Keratinocyte (primary cell): Measurements from ENCODE around the gene ALDOB. TPM values are rescaled to one million over a fixed set of nuclear protein-coding genes. Genes with fewer than 3 reads are reported as not detected.

ENCODE experiments used
- DNase-seq: peaks from one replicate; pipeline ENCODE4 v3.0.0-alpha.2; 2011; ENCODE audit warnings: low read depth, missing footprints, low spot score
- FAIRE-seq: peaks from 2 replicates; lab custom pipeline; 2011; peaks lifted over from hg19 to GRCh38; lab: Jason Lieb, UNC
- H2AFZ ChIP-seq: 2 replicates; pipeline ENCODE4 v1.6.0; 2012; ENCODE audit warnings: low read length, control low read depth, inconsistent platforms; ENCODE audit not compliant: control insufficient read depth
- H3K27ac ChIP-seq: 2 replicates; pipeline ENCODE4 v1.5.1; 2011; ENCODE audit warnings: low read length; ENCODE audit not compliant: control insufficient read depth, insufficient read depth
- H3K27me3 ChIP-seq: 3 replicates; pipeline ENCODE4 v1.6.0; 2011; ENCODE audit warnings: low read length; ENCODE audit not compliant: control insufficient read depth, insufficient read depth; ENCODE audit errors: extremely low read depth
- H3K36me3 ChIP-seq, 2 experiments: 2 replicates in 1 of 2; 3 replicates in 1 of 2; pipeline ENCODE4 v1.5.1; 2011; ENCODE audit warnings: low read length in 2 of 2, mild to moderate bottlenecking in 1 of 2; ENCODE audit not compliant: control insufficient read depth in 2 of 2, insufficient read depth in 2 of 2; ENCODE audit errors: extremely low read depth in 1 of 2
- H3K4me1 ChIP-seq: 3 replicates; pipeline ENCODE4 v1.5.1; 2011; ENCODE audit warnings: low read length; ENCODE audit not compliant: control insufficient read depth, insufficient read depth; ENCODE audit errors: extremely low read depth
- H3K4me2 ChIP-seq: 3 replicates; pipeline ENCODE4 v1.6.0; 2011; ENCODE audit warnings: low read depth, low read length; ENCODE audit not compliant: control insufficient read depth, insufficient read depth; ENCODE audit errors: extremely low read depth
- H3K4me3 ChIP-seq, 3 experiments: fragments of 200-600 bp in 1 of 3; sonication (generic) in 1 of 3; 2 replicates in 2 of 3; 3 replicates in 1 of 3; pipeline ENCODE4 v1.5.1; 2011 to 2016; ENCODE audit warnings: low read length in 3 of 3, mild to moderate bottlenecking in 3 of 3, control low read depth in 2 of 3, inconsistent platforms in 1 of 3, low read depth in 1 of 3, mixed read lengths in 1 of 3, mixed run types in 1 of 3, moderate library complexity in 1 of 3; ENCODE audit not compliant: control insufficient read depth in 2 of 3, insufficient read depth in 2 of 3; ENCODE audit errors: extremely low read depth in 1 of 3
- H3K79me2 ChIP-seq: 2 replicates; pipeline ENCODE4 v1.6.0; 2012; ENCODE audit warnings: low read length; ENCODE audit not compliant: control insufficient read depth, insufficient read depth
- H3K9ac ChIP-seq: 3 replicates; pipeline ENCODE4 v1.6.0; 2011; ENCODE audit warnings: low read length; ENCODE audit not compliant: control insufficient read depth, insufficient read depth; ENCODE audit errors: extremely low read depth
- H3K9me1 ChIP-seq: 3 replicates; pipeline ENCODE4 v1.6.0; 2011; ENCODE audit warnings: low read length; ENCODE audit not compliant: control insufficient read depth, insufficient read depth; ENCODE audit errors: extremely low read depth
- H3K9me3 ChIP-seq: 2 replicates; pipeline ENCODE4 v1.5.1; 2012; ENCODE audit warnings: low read depth, low read length; ENCODE audit not compliant: control insufficient read depth
- H4K20me1 ChIP-seq: 3 replicates; pipeline ENCODE4 v1.6.0; 2011; ENCODE audit warnings: low read length; ENCODE audit not compliant: control insufficient read depth, insufficient read depth; ENCODE audit errors: extremely low read depth
- EZH2 ChIP-seq: IDR thresholded peaks from one replicate; pipeline ENCODE4 v1.6.1; 2012; ENCODE audit warnings: inconsistent platforms, mild to moderate bottlenecking, low read length, moderate library complexity
- dilution Hi-C: fragments of 300-500 bp; cut with MboI; formaldehyde crosslinking; loops from one replicate; pipeline ENCODE4 v1.7.0; 2020; ENCODE audit warnings: low sequenced_read_pairs; ENCODE audit not compliant: extremely low pct_ligation_motif_present
- polyA plus RNA-seq, 5 experiments: library from polyadenylated mRNA; depleted of rRNA in 3 of 5; stranded (reverse) in 3 of 5; stranded (forward) in 1 of 5; unstranded in 1 of 5; fragments of >200 nt; gene quantifications; 1 replicate in 1 of 5; 2 replicates in 3 of 5; 3 replicates in 1 of 5; pipeline versions ENCODE4 v1.2.1 to v1.2.3, GENCODE V29; 2011 to 2012; ENCODE audit warnings: missing spikeins in 2 of 5, low read depth in 1 of 5, low replicate concordance in 1 of 5
- TF ChIP-seq, protein P1 (sequence below), 3 experiments: IDR thresholded peaks in 1 of 3; conservative IDR thresholded peaks in 1 of 3; optimal IDR thresholded peaks in 1 of 3; 2 replicates in 2 of 3; 3 replicates in 1 of 3; pipeline versions ENCODE3 to v1.5.1; 2011; ENCODE audit warnings: low read length in 3 of 3, mild to moderate bottlenecking in 3 of 3, moderate library complexity in 2 of 3, control low read depth in 1 of 3, inconsistent platforms in 1 of 3; ENCODE audit not compliant: insufficient read depth in 2 of 3; ENCODE audit errors: extremely low read depth in 1 of 3

ALDOB gene
- polyA plus RNA-seq, 1 donor (not counting 4 experiments of a cell fraction or from before 2014, with no cell fraction given): not detected

DNA sequence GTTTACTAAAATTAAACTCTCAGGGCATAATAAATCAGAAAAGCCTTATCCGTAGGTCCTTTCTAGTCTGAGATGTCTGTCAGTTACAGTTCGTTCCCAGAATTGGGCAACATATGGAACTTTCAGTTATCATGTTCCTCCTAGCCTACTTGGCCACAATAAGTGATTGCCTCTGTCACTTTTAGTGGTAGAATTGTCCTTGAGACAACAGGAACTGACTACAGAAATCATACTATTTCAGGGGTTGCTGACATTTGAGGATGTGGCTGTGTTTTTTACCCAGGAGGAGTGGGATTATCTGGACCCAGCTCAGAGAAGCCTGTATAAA, 36.0 kb downstream of the ALDOB start:
- Histone ChIP-seq H3K9me1 (no peaks in the 10 kb centered on the region), H3K4me2 (peak overlapping the region; percentile 98), H3K9me3 (peaks cover 2% of the 10 kb centered on the region), H3K79me2 (peaks cover 69% of the 10 kb centered on the region), H3K4me1 (peaks cover 10% of the 10 kb centered on the region), H3K27me3 (no peaks in the 10 kb centered on the region), H3K36me3 (peaks cover 13 to 19% of the 10 kb centered on the region in 2 experiments), H3K4me3 (peak overlapping the region; percentile 79 to 85 (median 83)), H3K27ac (peak overlapping the region; percentile 76), H2AFZ (no peak overlapping the region), H4K20me1 (no peaks in the 10 kb centered on the region), H3K9ac (peak overlapping the region; percentile 98)
- TF ChIP-seq, protein P1, sequence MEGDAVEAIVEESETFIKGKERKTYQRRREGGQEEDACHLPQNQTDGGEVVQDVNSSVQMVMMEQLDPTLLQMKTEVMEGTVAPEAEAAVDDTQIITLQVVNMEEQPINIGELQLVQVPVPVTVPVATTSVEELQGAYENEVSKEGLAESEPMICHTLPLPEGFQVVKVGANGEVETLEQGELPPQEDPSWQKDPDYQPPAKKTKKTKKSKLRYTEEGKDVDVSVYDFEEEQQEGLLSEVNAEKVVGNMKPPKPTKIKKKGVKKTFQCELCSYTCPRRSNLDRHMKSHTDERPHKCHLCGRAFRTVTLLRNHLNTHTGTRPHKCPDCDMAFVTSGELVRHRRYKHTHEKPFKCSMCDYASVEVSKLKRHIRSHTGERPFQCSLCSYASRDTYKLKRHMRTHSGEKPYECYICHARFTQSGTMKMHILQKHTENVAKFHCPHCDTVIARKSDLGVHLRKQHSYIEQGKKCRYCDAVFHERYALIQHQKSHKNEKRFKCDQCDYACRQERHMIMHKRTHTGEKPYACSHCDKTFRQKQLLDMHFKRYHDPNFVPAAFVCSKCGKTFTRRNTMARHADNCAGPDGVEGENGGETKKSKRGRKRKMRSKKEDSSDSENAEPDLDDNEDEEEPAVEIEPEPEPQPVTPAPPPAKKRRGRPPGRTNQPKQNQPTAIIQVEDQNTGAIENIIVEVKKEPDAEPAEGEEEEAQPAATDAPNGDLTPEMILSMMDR (optimal IDR thresholded peaks at IDR 0.05 in 1 of 3, IDR thresholded peaks at IDR 0.05 in 1 of 3, conservative IDR thresholded peaks at IDR 0.05 in 1 of 3; ENCODE audit: extremely low read depth in 1 of 3, insufficient read depth in 2 of 3, low read length in 3 of 3): no peak
- no peak for TF ChIP-seq EZH2
- dilution Hi-C loops: no loop called here
- FAIRE-seq: no peak
- no peak for DNase-seq

DNA sequence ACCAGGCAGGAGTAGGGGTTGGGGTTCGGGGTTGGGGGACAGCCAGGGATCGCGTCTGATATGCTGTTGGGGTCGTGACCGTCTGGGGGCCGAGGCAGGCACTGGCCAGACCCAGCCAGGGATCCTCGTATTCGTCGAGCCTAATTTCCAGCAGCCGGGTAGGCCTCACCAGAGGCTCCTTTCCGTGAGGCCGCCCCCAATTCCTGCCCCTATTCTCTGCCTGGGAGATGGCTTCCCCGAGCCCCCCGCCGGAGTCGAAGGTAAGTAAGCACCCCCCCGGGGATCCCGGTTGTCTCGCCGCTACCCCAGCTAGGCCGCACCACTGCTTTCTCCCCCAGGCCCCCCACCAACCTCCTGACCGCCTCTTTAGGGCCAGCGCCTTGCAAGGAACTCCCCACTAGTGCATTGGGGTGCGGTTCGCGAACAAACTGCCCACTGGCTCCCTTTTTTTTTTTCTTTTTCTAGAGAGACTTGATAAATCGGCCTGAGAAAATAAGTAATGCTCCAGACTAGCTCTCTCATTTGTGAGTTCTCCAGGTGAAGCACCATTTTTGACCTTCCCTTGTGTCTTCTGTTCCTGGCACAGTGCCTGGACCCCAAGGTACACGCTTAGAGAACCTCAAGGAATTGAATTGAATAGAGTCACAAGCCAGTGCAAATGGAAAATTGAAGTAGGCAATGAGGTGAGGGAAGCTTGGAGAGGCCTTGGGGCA, 36.5 kb downstream of the ALDOB start:
- no peaks in the 10 kb centered on the region for H3K9me1 ChIP-seq
- DNase-seq: no peak
- no peak for FAIRE-seq
- H4K20me1 ChIP-seq: no peaks in the 10 kb centered on the region
- H2AFZ ChIP-seq: peak overlapping the region; percentile 61
- H3K4me3 ChIP-seq: peak overlapping the region; percentile 79 to 85 (median 83)
- peak overlapping the region; percentile 76 for H3K27ac ChIP-seq
- H3K36me3 ChIP-seq: peaks cover 13 to 19% of the 10 kb centered on the region in 2 experiments
- peak overlapping the region; percentile 98 for H3K9ac ChIP-seq
- H3K9me3 ChIP-seq: peaks cover 2% of the 10 kb centered on the region
- H3K4me1 ChIP-seq: peaks cover 10% of the 10 kb centered on the region
- dilution Hi-C loops: no loop called here
- TF ChIP-seq, protein P1 (optimal IDR thresholded peaks at IDR 0.05 in 1 of 3, IDR thresholded peaks at IDR 0.05 in 1 of 3, conservative IDR thresholded peaks at IDR 0.05 in 1 of 3; ENCODE audit: extremely low read depth in 1 of 3, insufficient read depth in 2 of 3, low read length in 3 of 3): no peak
- no peak for TF ChIP-seq EZH2
- peak overlapping the region; percentile 98 for H3K4me2 ChIP-seq
- no peaks in the 10 kb centered on the region for H3K27me3 ChIP-seq
- H3K79me2 ChIP-seq: peaks cover 74% of the 10 kb centered on the region
